Naive thymus-derived CD4-positive, alpha-beta T cell (primary cell): ENCODE data around the gene DOCK2. TPM values are rescaled to one million over a fixed set of nuclear protein-coding genes. Genes with fewer than 3 reads are reported as not detected.
"Not testable (repeated sequence)": the region's sequence is repeated elsewhere in the genome, so short reads cannot be mapped to it uniquely, and the experiment has no call there.

ENCODE experiments used
- ATAC-seq: fragments of 150-1000 bp; cut with Tn5 transposase; 2 replicates; pipeline ENCODE4 v1.10.0; 2021; ENCODE audit warnings: mild to moderate bottlenecking, moderate library complexity
- CTCF ChIA-PET: fragments of 350-600 bp; sonication (Branson Sonifier 250); formaldehyde crosslinking; loops from one replicate; lab custom pipeline; 2021; ENCODE audit warnings: antibody characterized with exemption; lab: Charles Lee
- POLR2A ChIA-PET: fragments of 350-600 bp; sonication (Branson Sonifier 250); formaldehyde crosslinking; loops from one replicate; lab custom pipeline; 2021; ENCODE audit warnings: antibody characterized with exemption, inconsistent platforms; lab: Charles Lee
- DNase-seq, 9 donors: peaks; one replicate each; pipeline versions ENCODE4 v3.0.0 to v3.0.0-alpha.2; 2020 to 2022; ENCODE audit warnings: mixed read lengths in 1 of 9
- H3K27ac ChIP-seq: one replicate; pipeline ENCODE4 v1.7.0; 2013; ENCODE audit warnings: mild to moderate bottlenecking, low read depth, low read length, moderate library complexity
- H3K27me3 ChIP-seq, 2 donors: one replicate each; pipeline ENCODE4 v1.7.0; 2013; ENCODE audit warnings: low read length in 2 of 2, mild to moderate bottlenecking in 2 of 2, moderate library complexity in 2 of 2; ENCODE audit not compliant: control insufficient read depth in 2 of 2, insufficient read depth in 2 of 2
- H3K36me3 ChIP-seq, 3 experiments: 1 replicate in 2 of 3; 2 replicates in 1 of 3; pipeline ENCODE4 v1.7.0; 2013; ENCODE audit warnings: low read length in 3 of 3, mild to moderate bottlenecking in 3 of 3, moderate library complexity in 1 of 3; ENCODE audit not compliant: insufficient read depth in 3 of 3, control insufficient read depth in 2 of 3
- H3K4me1 ChIP-seq, 2 donors: one replicate each; pipeline ENCODE4 v1.7.0; 2013; ENCODE audit warnings: low read length in 2 of 2, mild to moderate bottlenecking in 2 of 2, moderate library complexity in 1 of 2; ENCODE audit not compliant: control insufficient read depth in 2 of 2, insufficient read depth in 2 of 2
- H3K4me3 ChIP-seq: 2 replicates; pipeline ENCODE4 v1.7.0; 2013; ENCODE audit warnings: mild to moderate bottlenecking, low read length
- H3K9me3 ChIP-seq, 3 experiments: 1 replicate in 2 of 3; 2 replicates in 1 of 3; pipeline ENCODE4 v1.7.0; 2013; ENCODE audit warnings: low read length in 3 of 3; ENCODE audit not compliant: control insufficient read depth in 2 of 3
- H3K27ac Mint-ChIP-seq, 9 donors: one replicate each; pipeline ENCODE4 v1.8.0; 2020 to 2022; ENCODE audit warnings: mixed read lengths in 9 of 9, mild to moderate bottlenecking in 8 of 9, moderate library complexity in 5 of 9, inconsistent platforms in 2 of 9
- H3K27me3 Mint-ChIP-seq, 5 donors: one replicate each; pipeline ENCODE4 v1.8.0; 2021 to 2022; ENCODE audit warnings: mixed read lengths in 5 of 5, mild to moderate bottlenecking in 1 of 5
- H3K36me3 Mint-ChIP-seq, 5 donors: one replicate each; pipeline ENCODE4 v1.8.0; 2020 to 2022; ENCODE audit warnings: mixed read lengths in 5 of 5, mild to moderate bottlenecking in 3 of 5, inconsistent platforms in 1 of 5
- H3K4me1 Mint-ChIP-seq, 7 donors: one replicate each; pipeline ENCODE4 v1.8.0; 2020 to 2022; ENCODE audit warnings: mixed read lengths in 7 of 7, mild to moderate bottlenecking in 3 of 7, inconsistent platforms in 1 of 7
- H3K4me3 Mint-ChIP-seq, 10 donors: one replicate each; pipeline ENCODE4 v1.8.0; 2020 to 2022; ENCODE audit warnings: mild to moderate bottlenecking in 10 of 10, mixed read lengths in 10 of 10, moderate library complexity in 6 of 10, inconsistent platforms in 2 of 10
- H3K9me3 Mint-ChIP-seq, 11 donors: one replicate each; pipeline ENCODE4 v1.8.0; 2020 to 2022; ENCODE audit warnings: mixed read lengths in 11 of 11, mild to moderate bottlenecking in 4 of 11, inconsistent platforms in 1 of 11, moderate library complexity in 1 of 11
- intact Hi-C, 2 donors: fragments of 100-400 bp; cut with micrococcal nuclease; formaldehyde crosslinking; loops; one replicate each; pipeline ENCODE4 v1.15.1; 2023
- polyA plus RNA-seq, 2 donors: library from polyadenylated mRNA; unstranded; fragments of 300-500 nt; fragmentation: Illumina TruSeq; gene quantifications; one replicate each; pipeline ENCODE4 v1.2.3, GENCODE V29; 2021
- total RNA-seq, 6 experiments: library from RNA in 5 of 6; stranded (reverse) in 5 of 6; gene quantifications; 1 replicate in 5 of 6; 2 replicates in 1 of 6; pipeline ENCODE4 v1.2.3 and lab custom pipeline; 2021 to 2026

Gene DOCK2
- total and polyA plus RNA-seq, 7 experiments from 2014 or later, result 63.7 to 345 (median 202) TPM

DNA sequence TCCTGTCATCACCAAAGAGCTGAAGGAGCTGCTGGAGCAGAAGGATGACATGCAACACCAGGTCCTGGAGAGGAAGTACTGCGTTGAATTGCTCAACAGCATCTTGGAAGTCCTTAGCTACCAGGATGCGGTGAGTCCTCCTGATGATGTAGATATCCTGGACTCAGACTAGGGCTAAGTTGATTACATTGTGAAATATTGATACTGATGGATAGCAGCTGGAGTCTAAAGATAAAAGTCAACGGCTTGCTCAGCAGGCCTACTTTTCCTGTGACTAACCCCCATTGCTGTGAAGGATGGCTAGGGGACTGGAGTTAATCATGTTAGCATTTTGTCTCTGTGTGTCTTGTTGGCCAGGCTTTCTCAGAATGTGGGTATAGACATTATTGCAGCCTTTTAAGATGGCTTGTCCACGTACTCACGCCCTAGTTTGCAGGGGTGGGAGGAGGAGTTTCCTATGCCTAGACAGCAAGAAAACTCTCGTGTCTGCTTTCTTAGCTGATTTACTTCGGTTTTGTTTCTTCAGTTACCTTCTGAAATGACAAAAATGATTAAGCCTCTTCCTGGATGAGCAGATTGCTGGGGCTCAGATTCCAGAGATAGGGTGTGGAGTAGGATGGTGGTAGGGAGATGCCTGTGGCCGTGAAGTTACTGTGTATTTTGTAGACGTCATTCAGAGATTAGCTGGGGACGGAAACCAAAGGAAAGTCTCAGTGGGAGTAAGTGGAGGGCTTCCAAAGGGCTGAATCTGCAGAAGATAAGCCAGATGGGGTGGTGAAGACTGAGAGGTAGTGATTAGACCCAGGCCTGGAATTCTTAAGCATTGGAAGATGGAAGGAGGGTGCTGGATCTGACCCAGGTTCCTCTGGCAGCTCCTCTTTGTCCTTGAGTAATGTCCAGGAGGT lies 166.3 kb downstream of the DOCK2 start:
- peak overlapping the region in 1 of 10 donors; percentile 11 for H3K4me3 Mint-ChIP-seq
- no peaks in the 10 kb centered on the region for H3K27me3 Mint-ChIP-seq
- no peaks in the 10 kb centered on the region for H3K9me3 Mint-ChIP-seq
- DNase-seq, result no peak
- peak; percentile 50 for ATAC-seq
- Histone ChIP-seq H3K4me3 (no peak overlapping the region), H3K9me3 (no peaks in the 10 kb centered on the region), H3K4me1 (peaks cover 0 to 10% of the 10 kb centered on the region in 2 donors), H3K36me3 (peaks cover 3 to 50% (median 6%) of the 10 kb centered on the region in 3 experiments), H3K27ac (no peak overlapping the region), H3K27me3 (no peaks in the 10 kb centered on the region)
- CTCF ChIA-PET, result no interaction called here
- intact Hi-C loops, result no loop called here
- POLR2A ChIA-PET, result no interaction called here
- peak overlapping the region in 1 of 9 donors; percentile 1 for H3K27ac Mint-ChIP-seq
- H3K36me3 Mint-ChIP-seq, result peaks cover 10 to 63% (median 44%) of the 10 kb centered on the region in 5 donors
- peaks cover 15 to 34% (median 30%) of the 10 kb centered on the region in 7 donors for H3K4me1 Mint-ChIP-seq

DNA sequence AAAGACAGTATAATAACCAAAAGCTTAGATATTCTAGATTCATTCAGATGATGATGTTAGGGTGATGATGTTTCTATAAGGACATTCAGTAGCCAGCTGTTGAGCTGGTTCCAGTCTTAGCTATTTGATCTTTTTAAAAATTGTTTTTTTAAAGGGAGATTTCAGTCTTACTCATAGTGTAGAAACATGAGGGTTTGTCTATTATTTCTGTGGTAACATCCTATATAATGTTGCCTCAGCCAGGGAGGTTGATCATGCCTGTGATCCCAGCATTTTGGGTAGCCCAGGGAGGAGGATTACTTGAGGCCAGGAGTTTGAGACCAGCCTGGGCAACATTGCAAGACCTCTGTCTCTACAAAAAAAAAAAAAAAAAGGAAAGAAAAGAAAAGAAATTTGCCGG lies 167.8 kb downstream of the DOCK2 start:
- intact Hi-C loops, result no loop called here
- Histone ChIP-seq H3K9me3 (no peaks in the 10 kb centered on the region), H3K27me3 (no peaks in the 10 kb centered on the region), H3K4me1 (peaks cover 0 to 10% of the 10 kb centered on the region in 2 donors), H3K27ac (no peak overlapping the region), H3K4me3 (no peak overlapping the region), H3K36me3 (peaks cover 3 to 60% (median 11%) of the 10 kb centered on the region in 3 experiments)
- no peaks in the 10 kb centered on the region for H3K9me3 Mint-ChIP-seq
- H3K4me3 Mint-ChIP-seq, result peak overlapping the region in 3 of 10 donors; percentile 2 to 52 (median 23)
- peaks cover 14 to 66% (median 45%) of the 10 kb centered on the region in 5 donors for H3K36me3 Mint-ChIP-seq
- H3K27ac Mint-ChIP-seq, result peak overlapping the region in 5 of 9 donors; percentile 21 to 82 (median 48)
- POLR2A ChIA-PET, result no interaction called here
- peaks cover 21 to 41% (median 37%) of the 10 kb centered on the region in 7 donors for H3K4me1 Mint-ChIP-seq
- no peaks in the 10 kb centered on the region for H3K27me3 Mint-ChIP-seq
- no peak for DNase-seq
- no peak for ATAC-seq
- CTCF ChIA-PET, result interaction anchor here (1.2 kb wide), 1 partner anchor 13 kb away, joined by 3 read pairs; no protein-coding TSS in a partner anchor

DNA sequence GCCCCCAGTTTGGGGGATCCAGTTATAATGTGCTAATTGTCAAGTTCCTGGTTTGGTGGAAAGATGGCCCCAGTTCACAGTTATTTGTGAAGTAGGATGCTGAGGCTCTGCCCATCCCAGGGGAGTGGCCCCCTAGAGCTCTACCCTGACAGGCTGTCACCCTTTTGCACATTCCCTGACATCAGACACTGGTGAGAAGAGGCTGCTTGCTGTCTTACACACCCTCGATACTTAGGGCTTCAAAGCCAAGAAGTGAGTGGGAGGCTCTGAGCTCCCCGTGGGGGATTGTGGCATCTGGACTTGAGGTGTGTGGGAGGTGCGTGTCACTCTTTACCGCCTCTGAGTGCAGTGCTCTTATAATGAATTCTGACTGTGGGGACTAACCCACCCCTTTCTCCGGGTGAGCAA lies 168.5 kb downstream of the DOCK2 start:
- Histone ChIP-seq H3K36me3 (peaks cover 3 to 62% (median 11%) of the 10 kb centered on the region in 3 experiments), H3K9me3 (no peaks in the 10 kb centered on the region), H3K4me3 (no peak overlapping the region), H3K27ac (no peak overlapping the region), H3K27me3 (no peaks in the 10 kb centered on the region), H3K4me1 (peaks cover 0 to 10% of the 10 kb centered on the region in 2 donors)
- H3K9me3 Mint-ChIP-seq, result no peaks in the 10 kb centered on the region
- H3K36me3 Mint-ChIP-seq, result peaks cover 13 to 66% (median 45%) of the 10 kb centered on the region in 5 donors
- H3K4me3 Mint-ChIP-seq, result peak overlapping the region in 1 of 10 donors; percentile 35
- ChIA-PET CTCF (no interaction called here), POLR2A (no interaction called here)
- DNase-seq (peak in 2 of 9 donors; percentile 14 to 76), ATAC-seq (peak; percentile 62)
- intact Hi-C loops, result no loop called here
- H3K4me1 Mint-ChIP-seq, result peaks cover 20 to 41% (median 36%) of the 10 kb centered on the region in 7 donors
- H3K27ac Mint-ChIP-seq, result peak overlapping the region in 5 of 9 donors; percentile 38 to 82 (median 48)
- no peaks in the 10 kb centered on the region for H3K27me3 Mint-ChIP-seq

DNA sequence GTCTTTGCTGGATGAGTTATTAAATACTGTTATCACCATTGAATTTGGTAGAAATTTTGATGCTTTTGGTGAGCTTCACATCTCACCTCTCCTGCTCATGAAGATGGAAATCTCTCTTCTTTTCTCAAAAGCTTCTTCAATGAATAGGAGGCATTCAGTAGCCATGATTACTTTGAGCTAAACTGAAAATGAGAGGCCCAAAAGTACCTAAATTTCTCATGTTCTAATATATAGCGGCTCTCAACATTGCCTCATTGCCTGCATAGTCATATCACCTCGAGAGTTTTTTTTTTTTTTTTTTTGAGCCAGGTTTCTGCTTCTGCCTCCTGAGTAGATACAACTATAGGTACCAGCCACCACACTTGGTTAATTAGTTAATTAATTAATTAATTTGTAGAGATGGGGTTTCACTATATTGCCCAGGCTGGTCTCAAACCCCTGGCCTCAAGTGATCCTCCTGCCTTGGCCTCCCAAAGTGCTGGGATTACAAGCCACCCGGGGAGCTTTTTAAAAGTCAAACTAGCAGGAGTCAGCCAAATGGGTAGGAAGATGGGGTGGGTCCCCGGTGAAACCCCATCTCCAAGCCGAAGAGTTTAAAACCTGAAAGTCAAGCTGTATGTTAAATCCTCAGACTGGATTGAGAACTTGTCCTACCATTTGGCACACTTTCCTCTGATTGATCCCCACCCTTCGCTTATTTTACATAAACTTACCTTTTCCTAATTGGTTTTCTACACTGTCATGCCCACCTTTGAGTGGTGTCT lies 169.0 kb downstream of the DOCK2 start:
- no peaks in the 10 kb centered on the region for H3K9me3 Mint-ChIP-seq
- POLR2A ChIA-PET, result no interaction called here
- intact Hi-C loops, result no loop called here

DNA sequence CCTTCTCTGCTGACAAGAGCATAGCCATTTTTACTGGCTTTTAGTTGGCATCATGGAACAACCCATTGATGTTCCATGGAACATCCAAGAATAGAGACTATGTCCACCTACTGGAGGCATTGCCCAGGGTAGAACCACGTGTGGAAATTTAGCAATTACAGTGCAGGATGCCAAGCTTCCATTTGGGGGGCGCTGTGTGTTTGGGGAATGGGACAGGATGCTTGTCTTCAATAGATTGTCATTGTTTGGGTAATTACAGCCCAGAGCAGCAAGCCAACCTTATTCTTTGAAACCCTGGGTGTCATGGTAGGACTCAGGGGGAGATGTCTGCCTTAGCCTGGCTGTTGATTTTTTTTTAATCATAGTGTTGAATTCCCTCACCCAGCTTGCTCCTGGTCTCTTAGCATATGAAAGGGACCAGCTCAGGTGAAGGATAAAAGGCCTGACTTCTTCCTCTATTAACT lies 171.1 kb downstream of the DOCK2 start:
- H3K4me3 Mint-ChIP-seq, result no peak overlapping the region
- ATAC-seq (no peak), DNase-seq (no peak)
- Histone ChIP-seq H3K4me3 (no peak overlapping the region), H3K4me1 (peaks cover 0 to 10% of the 10 kb centered on the region in 2 donors), H3K9me3 (no peaks in the 10 kb centered on the region), H3K27ac (no peak overlapping the region), H3K36me3 (peaks cover 0 to 69% (median 7%) of the 10 kb centered on the region in 3 experiments), H3K27me3 (no peaks in the 10 kb centered on the region)
- no peaks in the 10 kb centered on the region for H3K9me3 Mint-ChIP-seq
- peaks cover 24 to 38% (median 30%) of the 10 kb centered on the region in 7 donors for H3K4me1 Mint-ChIP-seq
- CTCF ChIA-PET, result no interaction called here
- POLR2A ChIA-PET, result no interaction called here
- peaks cover 28 to 72% (median 62%) of the 10 kb centered on the region in 5 donors for H3K36me3 Mint-ChIP-seq
- intact Hi-C loops, result no loop called here
- H3K27ac Mint-ChIP-seq, result no peak overlapping the region
- no peaks in the 10 kb centered on the region for H3K27me3 Mint-ChIP-seq

More for the DNA sequence above, 169.0 kb downstream of the DOCK2 start:
- H3K27ac Mint-ChIP-seq, result peak overlapping the region in 4 of 9 donors; percentile 40 to 82 (median 48)
- Histone ChIP-seq H3K27ac (no peak overlapping the region), H3K36me3 (peaks cover 3 to 66% (median 11%) of the 10 kb centered on the region in 3 experiments), H3K9me3 (no peaks in the 10 kb centered on the region), H3K4me1 (peaks cover 0 to 10% of the 10 kb centered on the region in 2 donors), H3K27me3 (no peaks in the 10 kb centered on the region), H3K4me3 (no peak overlapping the region)
- peaks cover 13 to 70% (median 48%) of the 10 kb centered on the region in 5 donors for H3K36me3 Mint-ChIP-seq
- CTCF ChIA-PET, result interaction anchor here (0.7 kb wide), 1 partner anchor 189 kb away, joined by 6 read pairs; no protein-coding TSS in a partner anchor
- peaks cover 20 to 41% (median 35%) of the 10 kb centered on the region in 7 donors for H3K4me1 Mint-ChIP-seq
- no peaks in the 10 kb centered on the region for H3K27me3 Mint-ChIP-seq
- peak overlapping the region in 1 of 10 donors; percentile 35 for H3K4me3 Mint-ChIP-seq
- DNase-seq, result no peak
- ATAC-seq, result no peak

DNA sequence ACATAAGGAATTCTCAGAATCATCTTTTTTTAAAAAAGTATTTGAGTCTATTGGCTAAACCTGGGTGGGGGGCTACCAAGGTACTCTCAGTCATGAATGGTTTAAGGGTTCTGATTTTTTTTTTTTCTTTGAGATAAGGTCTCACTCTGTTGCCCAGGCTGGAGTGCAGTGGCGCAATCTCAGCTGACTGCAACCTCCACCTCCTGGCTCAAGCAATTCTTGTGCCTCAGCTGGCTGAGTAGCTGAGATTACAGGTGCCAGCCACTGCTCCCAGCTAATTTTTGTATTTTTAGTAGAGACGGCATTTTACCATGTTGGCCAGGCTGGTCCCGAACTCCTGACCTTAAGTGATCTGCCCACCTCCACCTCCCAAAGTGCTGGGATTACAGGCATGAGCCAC lies 171.8 kb downstream of the DOCK2 start:
- peaks cover 34 to 72% (median 61%) of the 10 kb centered on the region in 5 donors for H3K36me3 Mint-ChIP-seq
- H3K27ac ChIP-seq, DNase-seq, H3K4me3 Mint-ChIP-seq, H3K4me1 ChIP-seq, H3K9me3 Mint-ChIP-seq, ATAC-seq, POLR2A ChIA-PET, H3K27me3 ChIP-seq, H3K4me3 ChIP-seq, H3K9me3 ChIP-seq, intact Hi-C loops, H3K27me3 Mint-ChIP-seq, CTCF ChIA-PET: not testable (repeated sequence)
- H3K27ac Mint-ChIP-seq, result peak overlapping the region in 1 of 9 donors; percentile 9
- peaks cover 23 to 31% (median 26%) of the 10 kb centered on the region in 7 donors for H3K4me1 Mint-ChIP-seq
- peaks cover 4 to 66% (median 5%) of the 10 kb centered on the region in 3 experiments for H3K36me3 ChIP-seq
